Measurements from ENCODE around the gene TRAK1. TPM values are rescaled to one million over a fixed set of nuclear protein-coding genes. Genes with fewer than 3 reads are reported as not detected.

TRAK1 gene
- total RNA-seq, 2 experiments from 2014 or later, result 23.7 to 24.1 TPM

DNA sequence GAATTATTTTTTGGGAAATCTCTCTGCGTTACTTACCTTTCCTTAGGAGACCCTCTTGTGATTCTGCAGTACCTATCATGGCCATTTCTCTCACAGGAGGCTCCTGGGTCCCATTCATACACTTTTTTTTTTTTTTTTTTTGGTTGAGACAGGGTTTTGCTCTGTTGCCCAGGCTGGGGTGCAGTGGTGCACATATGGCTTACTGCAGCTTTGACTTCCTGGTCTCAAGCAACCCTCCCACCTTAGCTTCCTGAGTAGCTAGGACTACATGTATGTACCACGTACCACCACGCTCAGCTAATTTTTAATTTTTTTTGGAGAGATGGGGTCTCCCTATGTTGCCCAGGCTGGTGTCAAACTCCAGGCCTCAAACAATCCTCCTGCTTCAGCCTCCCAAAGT is 36.1 kb downstream of the TRAK1 start:
- peaks cover 14% of the 10 kb centered on the region for H3K4me1 Mint-ChIP-seq
- CTCF ChIA-PET, result no interaction called here
- no peak overlapping the region for H3K4me3 Mint-ChIP-seq
- no peaks in the 10 kb centered on the region for H3K27me3 Mint-ChIP-seq
- POLR2A ChIA-PET, result no interaction called here
- no peak for DNase-seq
- H3K36me3 Mint-ChIP-seq (ENCODE audit: low read depth), result peaks cover 13% of the 10 kb centered on the region
- H3K9me3 Mint-ChIP-seq, result no peaks in the 10 kb centered on the region
- H3K27ac Mint-ChIP-seq, result no peak overlapping the region

- Mint-ChIP-seq H3K36me3 (ENCODE audit: low read depth) (peaks cover 13% of the 10 kb centered on the region), H3K27me3 (no peaks in the 10 kb centered on the region), H3K4me1 (peaks cover 1% of the 10 kb centered on the region), H3K27ac (no peak overlapping the region), H3K4me3 (no peak overlapping the region), H3K9me3 (no peaks in the 10 kb centered on the region)
- POLR2A ChIA-PET, result no interaction called here
- CTCF ChIA-PET, result no interaction called here
- DNase-seq, result no peak
Measured at GRCh38 chr3:42128526-42128925, 37.4 kb downstream of the TRAK1 start.

DNA sequence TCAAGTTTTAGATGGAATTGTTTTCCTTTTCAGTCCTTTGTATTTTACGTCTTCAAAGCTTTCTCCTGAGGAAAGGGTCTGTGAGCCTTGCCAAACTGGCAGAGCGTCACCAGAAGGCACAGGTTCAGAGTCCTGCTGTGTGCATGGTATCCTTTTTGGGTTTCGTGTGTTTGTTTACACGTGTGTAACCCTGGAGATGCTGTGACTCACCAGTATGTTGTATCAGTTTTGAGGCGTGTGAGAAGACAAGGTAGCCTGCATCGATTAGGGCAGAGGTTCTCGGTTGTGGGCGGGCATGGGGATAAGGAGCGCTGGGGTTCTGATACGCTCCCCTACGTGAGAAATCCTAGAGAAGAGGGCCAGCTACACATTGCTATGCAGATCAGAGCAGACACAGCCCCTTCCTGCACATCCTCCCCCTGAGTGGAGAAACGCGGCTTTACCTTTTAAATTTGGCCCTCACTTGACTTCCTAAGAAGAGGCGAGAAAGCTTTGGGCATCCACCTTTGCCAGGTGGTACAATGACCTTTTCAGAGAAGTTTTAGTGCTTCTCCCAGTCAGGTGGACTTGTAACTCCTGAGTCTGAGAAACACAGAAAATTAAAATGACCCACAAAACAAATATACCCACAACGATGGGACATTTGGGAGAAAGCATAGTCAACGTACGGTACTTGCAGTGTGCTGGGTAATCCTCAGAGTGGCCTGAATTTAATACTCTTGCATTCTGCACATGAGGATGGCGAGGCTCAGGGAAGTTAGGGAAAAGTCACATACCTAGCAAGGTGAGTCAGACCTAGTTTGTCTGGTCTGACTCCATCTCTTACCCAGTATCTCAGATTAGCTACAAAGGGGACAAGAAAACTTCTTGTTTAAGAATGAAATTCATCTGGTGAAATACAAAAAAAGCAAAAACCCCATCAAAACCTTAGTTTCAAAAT is 38.1 kb downstream of the TRAK1 start:
- H3K9me3 Mint-ChIP-seq, result no peaks in the 10 kb centered on the region
- DNase-seq, result no peak
- no peaks in the 10 kb centered on the region for H3K4me1 Mint-ChIP-seq
- POLR2A ChIA-PET, result no interaction called here
- H3K27ac Mint-ChIP-seq, result no peak overlapping the region
- peaks cover 13% of the 10 kb centered on the region for H3K36me3 Mint-ChIP-seq (ENCODE audit: low read depth)
- H3K4me3 Mint-ChIP-seq, result no peak overlapping the region
- H3K27me3 Mint-ChIP-seq, result no peaks in the 10 kb centered on the region
- CTCF ChIA-PET, result no interaction called here

GRCh38 chr3:42130007-42130328 is 38.8 kb downstream of the TRAK1 start:
- CTCF ChIA-PET, result no interaction called here
- H3K36me3 Mint-ChIP-seq (ENCODE audit: low read depth), result peaks cover 13% of the 10 kb centered on the region
- POLR2A ChIA-PET, result no interaction called here
- H3K27ac Mint-ChIP-seq, result no peak overlapping the region
- H3K9me3 Mint-ChIP-seq, result no peaks in the 10 kb centered on the region
- no peaks in the 10 kb centered on the region for H3K27me3 Mint-ChIP-seq
- DNase-seq, result no peak
- H3K4me3 Mint-ChIP-seq, result no peak overlapping the region
- H3K4me1 Mint-ChIP-seq, result no peaks in the 10 kb centered on the region

GRCh38 chr3:42130329-42131070 is 39.3 kb downstream of the TRAK1 start:
- H3K9me3 Mint-ChIP-seq, result no peaks in the 10 kb centered on the region
- H3K4me3 Mint-ChIP-seq, result no peak overlapping the region
- H3K27me3 Mint-ChIP-seq, result no peaks in the 10 kb centered on the region
- DNase-seq, result no peak
- peaks cover 10% of the 10 kb centered on the region for H3K36me3 Mint-ChIP-seq (ENCODE audit: low read depth)
- ChIA-PET CTCF (no interaction called here), POLR2A (no interaction called here)
- H3K4me1 Mint-ChIP-seq, result no peaks in the 10 kb centered on the region
- no peak overlapping the region for H3K27ac Mint-ChIP-seq

DNA sequence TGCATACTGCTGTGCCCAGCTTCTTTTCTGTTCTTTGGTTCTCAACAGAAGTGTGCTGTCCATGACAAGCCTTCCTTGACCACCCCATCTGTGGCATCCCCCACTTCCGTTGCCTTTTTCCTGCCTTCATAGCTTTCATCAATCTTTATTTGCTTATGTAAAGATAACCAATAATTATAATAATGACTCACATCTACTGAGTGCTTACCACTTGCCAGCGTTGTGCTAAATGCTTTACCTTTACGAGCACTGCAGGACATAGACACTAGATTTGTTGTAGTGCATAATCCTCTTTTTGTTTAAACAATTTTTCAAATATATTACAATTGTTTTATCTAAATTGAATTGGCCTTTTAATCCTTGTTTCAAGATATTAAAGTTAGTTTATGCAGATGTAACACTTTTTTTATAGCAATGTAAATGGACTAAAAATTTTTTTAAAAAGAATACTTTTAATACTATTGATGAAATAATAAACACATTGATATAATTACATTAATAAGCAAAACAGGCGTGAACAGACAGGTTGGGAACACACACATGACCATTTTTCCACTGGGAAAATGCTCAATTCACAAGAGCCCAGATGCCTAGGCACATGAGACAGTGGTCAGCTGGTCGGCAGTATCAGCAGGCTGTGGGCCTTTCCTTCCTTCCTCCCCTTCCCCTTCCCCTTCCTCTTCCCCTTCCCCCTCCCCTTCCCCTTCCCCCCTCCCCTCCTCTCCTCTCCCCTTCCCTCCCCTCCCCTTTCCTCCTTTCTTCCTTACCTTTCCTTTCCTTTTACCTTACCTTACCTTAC is 42.5 kb downstream of the TRAK1 start:
- ChIA-PET CTCF (interaction anchor here (0.6 to 0.9 kb wide), 2 partner anchors 58 to 433 kb away, joined by 3 to 4 read pairs; no protein-coding TSS in a partner anchor), POLR2A (no interaction called here)
- Mint-ChIP-seq H3K36me3 (ENCODE audit: low read depth) (no peaks in the 10 kb centered on the region), H3K27ac (no peak overlapping the region), H3K9me3 (no peaks in the 10 kb centered on the region), H3K4me1 (no peaks in the 10 kb centered on the region), H3K27me3 (no peaks in the 10 kb centered on the region), H3K4me3 (no peak overlapping the region)
- DNase-seq, result no peak

GRCh38 chr3:42134867-42135464 is 43.8 kb downstream of the TRAK1 start:
- POLR2A ChIA-PET, result no interaction called here
- Mint-ChIP-seq H3K27me3 (no peaks in the 10 kb centered on the region), H3K9me3 (no peaks in the 10 kb centered on the region), H3K4me1 (no peaks in the 10 kb centered on the region), H3K4me3 (no peak overlapping the region), H3K36me3 (ENCODE audit: low read depth) (no peaks in the 10 kb centered on the region), H3K27ac (no peak overlapping the region)
- no peak for DNase-seq
- CTCF ChIA-PET, result interaction anchor here (0.9 kb wide), 1 partner anchor 56 kb away, joined by 4 read pairs; no protein-coding TSS in a partner anchor

DNA sequence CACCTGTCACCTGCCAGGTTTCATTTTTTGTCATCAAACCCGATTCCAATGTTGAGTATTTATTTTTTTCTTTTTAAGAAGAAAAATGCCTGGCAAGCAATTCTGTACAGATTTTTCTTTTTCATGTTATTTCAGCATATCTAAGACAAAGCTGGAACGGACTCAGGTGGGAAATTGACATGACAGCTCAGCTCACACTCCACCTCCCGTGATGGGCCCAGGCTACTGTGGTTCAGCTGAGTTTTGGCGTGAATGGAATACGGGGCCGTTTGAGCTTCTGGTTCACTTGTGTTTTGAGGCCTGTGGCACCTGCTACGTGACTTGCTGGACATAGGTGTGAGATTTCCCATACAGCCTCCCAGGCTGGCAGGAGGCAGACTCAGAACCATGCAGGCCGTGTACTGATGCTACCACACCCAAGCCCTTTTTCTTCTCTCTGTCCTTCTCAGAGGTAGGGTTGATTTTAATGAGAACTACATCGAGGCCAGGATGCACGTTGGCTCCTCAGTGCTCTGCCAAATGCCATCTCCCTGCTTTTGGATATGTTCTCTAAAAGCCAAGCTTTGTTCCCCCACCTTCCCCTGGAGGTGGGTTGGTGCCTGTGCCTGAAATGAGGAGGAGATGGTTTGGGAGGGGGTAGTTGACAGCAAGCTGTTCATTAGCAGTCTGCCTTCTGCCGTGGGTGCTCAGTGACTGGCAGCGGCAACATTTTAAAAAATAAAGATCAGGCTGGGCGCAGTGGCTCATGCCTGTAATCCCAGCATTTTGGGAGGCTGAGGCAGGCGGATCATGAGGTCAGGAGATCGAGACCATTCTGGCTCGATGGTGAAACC is 48.7 kb downstream of the TRAK1 start:
- no peaks in the 10 kb centered on the region for H3K4me1 Mint-ChIP-seq
- H3K4me3 Mint-ChIP-seq, result no peak overlapping the region
- no peak overlapping the region for H3K27ac Mint-ChIP-seq
- H3K9me3 Mint-ChIP-seq, result no peaks in the 10 kb centered on the region
- ChIA-PET POLR2A (no interaction called here), CTCF (interaction anchor here (0.6 kb wide), 1 partner anchor 131 kb away, joined by 3 read pairs; no protein-coding TSS in a partner anchor)
- no peaks in the 10 kb centered on the region for H3K36me3 Mint-ChIP-seq (ENCODE audit: low read depth)
- DNase-seq, result no peak
- H3K27me3 Mint-ChIP-seq, result no peaks in the 10 kb centered on the region

GRCh38 chr3:42140665-42141203 is 49.6 kb downstream of the TRAK1 start:
- no peaks in the 10 kb centered on the region for H3K4me1 Mint-ChIP-seq
- no peak overlapping the region for H3K4me3 Mint-ChIP-seq
- no peaks in the 10 kb centered on the region for H3K27me3 Mint-ChIP-seq
- ChIA-PET POLR2A (no interaction called here), CTCF (no interaction called here)
- H3K36me3 Mint-ChIP-seq (ENCODE audit: low read depth), result no peaks in the 10 kb centered on the region
- no peaks in the 10 kb centered on the region for H3K9me3 Mint-ChIP-seq
- DNase-seq, result no peak
- no peak overlapping the region for H3K27ac Mint-ChIP-seq

DNA sequence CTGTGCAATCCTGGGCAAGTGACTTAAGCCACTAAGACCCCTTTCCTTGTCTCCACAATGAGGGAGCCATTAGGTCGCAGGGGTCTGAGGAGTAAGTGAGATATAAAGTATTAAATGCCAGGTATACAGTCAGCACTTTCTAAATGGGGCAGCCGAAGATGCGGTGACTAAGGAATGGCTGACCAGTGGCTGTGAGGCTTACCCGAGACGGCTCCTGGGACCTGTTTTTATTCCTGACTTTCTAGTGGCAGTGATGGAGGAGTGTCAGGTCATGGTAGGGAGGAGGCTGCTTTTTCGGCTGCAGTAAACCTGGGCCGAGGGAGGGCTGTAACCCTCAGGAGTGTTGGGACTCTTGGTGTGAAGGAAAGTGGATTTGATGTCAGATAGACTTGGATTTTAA is 52.3 kb downstream of the TRAK1 start:
- Mint-ChIP-seq H3K36me3 (ENCODE audit: low read depth) (no peaks in the 10 kb centered on the region), H3K27ac (no peak overlapping the region), H3K27me3 (no peaks in the 10 kb centered on the region), H3K4me3 (no peak overlapping the region), H3K4me1 (peaks cover 13% of the 10 kb centered on the region), H3K9me3 (no peaks in the 10 kb centered on the region)
- CTCF ChIA-PET, result interaction anchor here (0.7 kb wide), 1 partner anchor 34 kb away, joined by 3 read pairs; no protein-coding TSS in a partner anchor
- DNase-seq, result no peak
- POLR2A ChIA-PET, result no interaction called here

GRCh38 chr3:42144209-42144608 is 53.1 kb downstream of the TRAK1 start:
- H3K27me3 Mint-ChIP-seq, result no peaks in the 10 kb centered on the region
- DNase-seq, result no peak
- CTCF ChIA-PET, result interaction anchor here (0.5 kb wide), 1 partner anchor 41 kb away, joined by 3 read pairs; no protein-coding TSS in a partner anchor
- POLR2A ChIA-PET, result no interaction called here
- peaks cover 21% of the 10 kb centered on the region for H3K4me1 Mint-ChIP-seq
- H3K36me3 Mint-ChIP-seq (ENCODE audit: low read depth), result no peaks in the 10 kb centered on the region
- no peaks in the 10 kb centered on the region for H3K9me3 Mint-ChIP-seq
- no peak overlapping the region for H3K27ac Mint-ChIP-seq
- no peak overlapping the region for H3K4me3 Mint-ChIP-seq

All from activated CD4-positive, alpha-beta T cell treated with anti-CD3 and anti-CD28 coated beads, Interleukin-2, amount 10 ng/mL, durations not matched to agents 7 days and 5 days (primary cell).